B cell (primary cell): ENCODE measurements around the gene ACTR5. TPM values are rescaled to one million over a fixed set of nuclear protein-coding genes. Genes with fewer than 3 reads are reported as not detected.
A peak's percentile ranks its signal among the peaks of the same experiment; 100 is the strongest.

ENCODE experiments used
- ATAC-seq: fragments of 200-7000 bp; cut with Tn5 transposase; one replicate; pipeline ENCODE4 v1.10.0; 2021; ENCODE audit warnings: low read depth, mild to moderate bottlenecking, moderate number of reproducible peaks, moderate library complexity
- CTCF ChIA-PET: fragments of 350-600 bp; sonication (Branson Sonifier 250); formaldehyde crosslinking; loops from one replicate; lab custom pipeline; 2021; ENCODE audit warnings: antibody characterized with exemption, inconsistent platforms; lab: Charles Lee
- POLR2A ChIA-PET: fragments of 350-600 bp; sonication (Branson Sonifier 250); formaldehyde crosslinking; loops from one replicate; lab custom pipeline; 2021; ENCODE audit warnings: antibody characterized with exemption; lab: Charles Lee
- DNase-seq: peaks from one replicate; pipeline ENCODE4 v3.0.0; 2013
- H2AFZ ChIP-seq: 2 replicates; pipeline ENCODE4 v1.6.1; 2012; ENCODE audit warnings: mild to moderate bottlenecking, low read depth, low read length; ENCODE audit not compliant: insufficient read depth, poor library complexity, severe bottlenecking
- H3K27ac ChIP-seq, 2 donors: 1 replicate in 1 of 2; 2 replicates in 1 of 2; pipeline ENCODE4 v1.5.1; 2012 to 2013; ENCODE audit warnings: low read length in 2 of 2, mild to moderate bottlenecking in 2 of 2, moderate library complexity in 1 of 2
- H3K27me3 ChIP-seq, 4 experiments: fragments of 200-600 bp in 1 of 4; sonication (generic) in 1 of 4; replicated peaks in 1 of 4; 1 replicate in 2 of 4; 2 replicates in 2 of 4; pipeline versions ENCODE4 v1.6.1 to v1.7.0; 2013 to 2016; ENCODE audit warnings: low read length in 3 of 4, mild to moderate bottlenecking in 2 of 4, mixed read lengths in 1 of 4, moderate library complexity in 1 of 4; ENCODE audit not compliant: insufficient read depth in 4 of 4, control insufficient read depth in 3 of 4; ENCODE audit errors: control extremely low read depth in 1 of 4
- H3K36me3 ChIP-seq, 2 experiments: replicated peaks in 1 of 2; 1 replicate in 1 of 2; 2 replicates in 1 of 2; pipeline versions ENCODE4 v1.6.1 to v1.7.1; 2013; ENCODE audit warnings: low read length in 1 of 2; ENCODE audit not compliant: insufficient read depth in 2 of 2, control insufficient read depth in 1 of 2; ENCODE audit errors: control extremely low read depth in 1 of 2, extremely low read depth in 1 of 2
- H3K4me1 ChIP-seq, 2 donors: fragments of 200-600 bp in 1 of 2; sonication (generic) in 1 of 2; 1 replicate in 1 of 2; 2 replicates in 1 of 2; pipeline versions ENCODE4 v1.5.1 to v1.6.1; 2013 to 2017; ENCODE audit warnings: low read length in 2 of 2; ENCODE audit not compliant: control insufficient read depth in 2 of 2, insufficient read depth in 2 of 2
- H3K4me2 ChIP-seq: replicated peaks from 2 replicates; pipeline ENCODE3; 2012; ENCODE audit warnings: mild to moderate bottlenecking, low read depth, low read length; ENCODE audit not compliant: poor library complexity, severe bottlenecking
- H3K4me3 ChIP-seq, 5 experiments: fragments of 200-600 bp in 1 of 5; sonication (generic) in 1 of 5; 1 replicate in 3 of 5; 2 replicates in 2 of 5; pipeline versions ENCODE4 v1.5.1 to v1.7.0; 2011 to 2016; ENCODE audit warnings: low read length in 4 of 5, mild to moderate bottlenecking in 4 of 5, low read depth in 2 of 5, control low read depth in 1 of 5, moderate library complexity in 1 of 5; ENCODE audit not compliant: insufficient read depth in 1 of 5; ENCODE audit errors: control extremely low read depth in 1 of 5, extremely low read depth in 1 of 5
- H3K79me2 ChIP-seq: fragments of 200-600 bp; sonication (generic); one replicate; pipeline ENCODE4 v1.6.0; 2016; ENCODE audit warnings: low read length; ENCODE audit not compliant: control insufficient read depth, insufficient read depth
- H3K9ac ChIP-seq: fragments of 200-600 bp; sonication (generic); 2 replicates; pipeline ENCODE4 v1.6.1; 2017; ENCODE audit warnings: mild to moderate bottlenecking, low read length, moderate library complexity
- H3K9me3 ChIP-seq, 3 donors: one replicate each; pipeline versions ENCODE4 v1.6.1 to v1.7.1; 2013; ENCODE audit warnings: low read length in 2 of 3; ENCODE audit not compliant: control insufficient read depth in 2 of 3, insufficient read depth in 1 of 3; ENCODE audit errors: control extremely low read depth in 1 of 3
- H4K20me1 ChIP-seq: 2 replicates; pipeline ENCODE4 v1.6.0; 2012; ENCODE audit warnings: mild to moderate bottlenecking, low read length; ENCODE audit not compliant: insufficient read depth, control insufficient read depth, poor library complexity, severe bottlenecking
- H3K27ac Mint-ChIP-seq: one replicate; pipeline ENCODE4 v1.8.0; 2021; ENCODE audit warnings: mixed read lengths
- H3K27me3 Mint-ChIP-seq: one replicate; pipeline ENCODE4 v1.8.0; 2021; ENCODE audit warnings: mixed read lengths
- H3K4me1 Mint-ChIP-seq: one replicate; pipeline ENCODE4 v1.8.0; 2021; ENCODE audit warnings: mixed read lengths
- H3K4me3 Mint-ChIP-seq: one replicate; pipeline ENCODE4 v1.8.0; 2021; ENCODE audit warnings: mixed read lengths
- H3K9me3 Mint-ChIP-seq: one replicate; pipeline ENCODE4 v1.8.0; 2022; ENCODE audit warnings: mixed read lengths; ENCODE audit not compliant: insufficient read depth
- CTCF ChIP-seq: fragments of 200-600 bp; IDR thresholded peaks from one replicate; pipeline ENCODE4 v1.8.0; 2022; ENCODE audit warnings: antibody characterized with exemption, mild to moderate bottlenecking
- EZH2 ChIP-seq: IDR thresholded peaks from 2 replicates; pipeline ENCODE4 v1.6.1; 2012; ENCODE audit warnings: borderline replicate concordance, low read depth, mild to moderate bottlenecking, moderate library complexity, low read length; ENCODE audit not compliant: insufficient read depth, poor library complexity, severe bottlenecking
- WGBS: methylation state at CpG from one replicate; pipeline ENCODE4 v1.1.5; 2013; ENCODE audit warnings: missing lambda C conversion rate; ENCODE audit not compliant: insufficient coverage; 5-methylcytosine and 5-hydroxymethylcytosine counted together
- intact Hi-C: fragments of 100-400 bp; cut with micrococcal nuclease; formaldehyde crosslinking; loops from one replicate; pipeline ENCODE4 v1.10.0; 2022
- polyA plus RNA-seq: library from polyadenylated mRNA; depleted of rRNA; stranded (reverse); fragments of >200 nt; gene quantifications from 2 replicates; pipeline ENCODE4 v1.2.3, GENCODE V29; 2012
- total RNA-seq, 2 donors: library from RNA; stranded (reverse); fragments of 120-200 nt in 1 of 2; gene quantifications; 1 replicate in 1 of 2; 2 replicates in 1 of 2; pipeline versions ENCODE4 v1.2.3 to v1.2.4, GENCODE V29; 2013 to 2022

Gene ACTR5
- total and polyA plus RNA-seq, 2 donors (not counting 1 experiment from before 2014, with no cell fraction given): 15.4 to 18.0 TPM

- Mint-ChIP-seq H3K9me3 (no peaks in the 10 kb centered on the region), H3K4me3 (no peak overlapping the region), H3K27me3 (no peaks in the 10 kb centered on the region), H3K4me1 (peaks cover 6% of the 10 kb centered on the region), H3K27ac (no peak overlapping the region)
- DNase-seq (no peak), ATAC-seq (no peak)
- Histone ChIP-seq H3K36me3 (no peaks in the 10 kb centered on the region), H3K9me3 (no peaks in the 10 kb centered on the region), H3K79me2 (no peaks in the 10 kb centered on the region), H3K27ac (no peak overlapping the region), H4K20me1 (no peaks in the 10 kb centered on the region), H3K4me2 (no peak overlapping the region), H3K9ac (no peak overlapping the region), H3K4me3 (no peak overlapping the region), H3K4me1 (peaks cover 0 to 3% of the 10 kb centered on the region in 2 donors), H2AFZ (no peak overlapping the region), H3K27me3 (no peaks in the 10 kb centered on the region)
- CTCF ChIA-PET: interaction anchor here (1.9 kb wide), 1 partner anchor 8 kb away, joined by 9 read pairs; no protein-coding TSS in a partner anchor
- TF ChIP-seq EZH2: no peak
- TF ChIP-seq CTCF: no peak
- intact Hi-C loops: no loop called here
- POLR2A ChIA-PET: interaction anchor here (0.7 kb wide), 1 partner anchor 79 kb away, joined by 3 read pairs; no protein-coding TSS in a partner anchor
- 100% methylated on average over 2 of the region's 3 CpGs for WGBS
Measured at GRCh38 chr20:38798266-38798665, 50.0 kb downstream of the ACTR5 start.

DNA sequence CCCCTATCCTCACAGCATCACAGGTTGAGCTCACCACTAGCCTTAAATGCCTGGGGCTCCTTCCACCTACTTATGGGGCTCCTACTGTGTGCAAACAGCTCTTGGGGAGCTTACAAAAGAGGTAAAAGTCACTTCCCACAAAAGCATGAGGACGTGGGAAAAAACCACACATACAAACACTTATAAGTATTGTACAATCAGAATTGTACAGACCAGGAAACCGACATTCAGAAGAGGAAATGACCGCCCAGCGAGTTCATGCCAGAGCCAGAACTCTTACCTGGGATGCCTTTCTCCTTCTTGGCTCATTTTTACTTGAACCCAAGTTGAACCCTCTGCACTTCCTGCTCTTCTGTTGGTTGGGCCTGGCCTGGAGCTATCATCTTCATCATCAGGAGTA, 50.9 kb downstream of the ACTR5 start:
- H3K27ac ChIP-seq: no peak overlapping the region
- 52% methylated on average over 3 of the region's 4 CpGs for WGBS
- H3K79me2 ChIP-seq: no peaks in the 10 kb centered on the region
- H3K4me3 ChIP-seq: no peak overlapping the region
- POLR2A ChIA-PET: interaction anchor here (0.7 to 1.1 kb wide), 3 partner anchors 26 to 93 kb away, joined by 3 read pairs; no protein-coding TSS in a partner anchor
- intact Hi-C loops: no loop called here
- CTCF ChIA-PET: interaction anchor here (1.9 kb wide), 1 partner anchor 9 kb away, joined by 9 read pairs; no protein-coding TSS in a partner anchor
- H3K4me1 ChIP-seq: peaks cover 2 to 7% of the 10 kb centered on the region in 2 donors
- H2AFZ ChIP-seq: no peak overlapping the region
- Mint-ChIP-seq H3K4me3 (no peak overlapping the region), H3K27me3 (no peaks in the 10 kb centered on the region), H3K4me1 (peaks cover 13% of the 10 kb centered on the region), H3K9me3 (no peaks in the 10 kb centered on the region), H3K27ac (peak overlapping the region; percentile 74)
- H3K9ac ChIP-seq: no peak overlapping the region
- H3K36me3 ChIP-seq: no peaks in the 10 kb centered on the region
- no peaks in the 10 kb centered on the region for H3K27me3 ChIP-seq
- H3K9me3 ChIP-seq: no peaks in the 10 kb centered on the region
- H3K4me2 ChIP-seq: no peak overlapping the region
- H4K20me1 ChIP-seq: no peaks in the 10 kb centered on the region
- TF ChIP-seq EZH2: no peak
- TF ChIP-seq CTCF: no peak
- no peak for ATAC-seq
- no peak for DNase-seq
